Measurements from ENCODE around the gene DNAH10.

Gene DNAH10

GRCh38 chr12:123801573-123802178 lies 39.6 kb downstream of the DNAH10 start:
- Histone ChIP-seq H3K4me3 (ENCODE audit: low read depth, low read length) (no peak overlapping the region), H3K27me3 (ENCODE audit: control insufficient read depth, insufficient read depth, low read length) (no peaks in the 10 kb centered on the region), H3K36me3 (ENCODE audit: control insufficient read depth, insufficient read depth, low read length) (no peaks in the 10 kb centered on the region), H3K9me3 (ENCODE audit: control insufficient read depth, insufficient read depth, low read length) (no peaks in the 10 kb centered on the region), H3K4me1 (ENCODE audit: control insufficient read depth, insufficient read depth, low read length) (no peaks in the 10 kb centered on the region), H3K9ac (ENCODE audit: low read depth, low read length) (no peak overlapping the region)

GRCh38 chr12:123805173-123805572 lies 43.1 kb downstream of the DNAH10 start:
- H3K9me3 ChIP-seq (ENCODE audit: control insufficient read depth, insufficient read depth, low read length): no peaks in the 10 kb centered on the region
- H3K36me3 ChIP-seq (ENCODE audit: control insufficient read depth, insufficient read depth, low read length): no peaks in the 10 kb centered on the region
- no peak overlapping the region for H3K4me3 ChIP-seq (ENCODE audit: low read depth, low read length)
- no peak overlapping the region for H3K9ac ChIP-seq (ENCODE audit: low read depth, low read length)
- no peaks in the 10 kb centered on the region for H3K4me1 ChIP-seq (ENCODE audit: control insufficient read depth, insufficient read depth, low read length)
- H3K27me3 ChIP-seq (ENCODE audit: control insufficient read depth, insufficient read depth, low read length): peaks cover 6% of the 10 kb centered on the region

- H3K4me1 ChIP-seq (ENCODE audit: control insufficient read depth, insufficient read depth, low read length): no peaks in the 10 kb centered on the region
- no peak overlapping the region for H3K9ac ChIP-seq (ENCODE audit: low read depth, low read length)
- no peaks in the 10 kb centered on the region for H3K36me3 ChIP-seq (ENCODE audit: control insufficient read depth, insufficient read depth, low read length)
- no peaks in the 10 kb centered on the region for H3K9me3 ChIP-seq (ENCODE audit: control insufficient read depth, insufficient read depth, low read length)
- H3K4me3 ChIP-seq (ENCODE audit: low read depth, low read length): no peak overlapping the region
- H3K27me3 ChIP-seq (ENCODE audit: control insufficient read depth, insufficient read depth, low read length): peaks cover 6% of the 10 kb centered on the region
These were observed 44.9 kb downstream of the DNAH10 start for GRCh38 chr12:123807002-123807401.

- H3K9ac ChIP-seq (ENCODE audit: low read depth, low read length): no peak overlapping the region
- H3K9me3 ChIP-seq (ENCODE audit: control insufficient read depth, insufficient read depth, low read length): no peaks in the 10 kb centered on the region
- H3K4me3 ChIP-seq (ENCODE audit: low read depth, low read length): no peak overlapping the region
- no peaks in the 10 kb centered on the region for H3K36me3 ChIP-seq (ENCODE audit: control insufficient read depth, insufficient read depth, low read length)
- H3K27me3 ChIP-seq (ENCODE audit: control insufficient read depth, insufficient read depth, low read length): peaks cover 6% of the 10 kb centered on the region
- no peaks in the 10 kb centered on the region for H3K4me1 ChIP-seq (ENCODE audit: control insufficient read depth, insufficient read depth, low read length)
These were observed 45.6 kb downstream of the DNAH10 start for GRCh38 chr12:123807670-123808069.

GRCh38 chr12:123808167-123808566 lies 46.1 kb downstream of the DNAH10 start:
- no peak overlapping the region for H3K9ac ChIP-seq (ENCODE audit: low read depth, low read length)
- no peaks in the 10 kb centered on the region for H3K9me3 ChIP-seq (ENCODE audit: control insufficient read depth, insufficient read depth, low read length)
- H3K4me3 ChIP-seq (ENCODE audit: low read depth, low read length): no peak overlapping the region
- H3K27me3 ChIP-seq (ENCODE audit: control insufficient read depth, insufficient read depth, low read length): peaks cover 6% of the 10 kb centered on the region
- H3K36me3 ChIP-seq (ENCODE audit: control insufficient read depth, insufficient read depth, low read length): no peaks in the 10 kb centered on the region
- H3K4me1 ChIP-seq (ENCODE audit: control insufficient read depth, insufficient read depth, low read length): no peaks in the 10 kb centered on the region

GRCh38 chr12:123813349-123813748 lies 51.2 kb downstream of the DNAH10 start:
- Histone ChIP-seq H3K9ac (ENCODE audit: low read depth, low read length) (no peak overlapping the region), H3K36me3 (ENCODE audit: control insufficient read depth, insufficient read depth, low read length) (no peaks in the 10 kb centered on the region), H3K9me3 (ENCODE audit: control insufficient read depth, insufficient read depth, low read length) (no peaks in the 10 kb centered on the region), H3K27me3 (ENCODE audit: control insufficient read depth, insufficient read depth, low read length) (peaks cover 6% of the 10 kb centered on the region), H3K4me3 (ENCODE audit: low read depth, low read length) (no peak overlapping the region), H3K4me1 (ENCODE audit: control insufficient read depth, insufficient read depth, low read length) (no peaks in the 10 kb centered on the region)

- H3K36me3 ChIP-seq (ENCODE audit: control insufficient read depth, insufficient read depth, low read length): no peaks in the 10 kb centered on the region
- no peak overlapping the region for H3K4me3 ChIP-seq (ENCODE audit: low read depth, low read length)
- H3K27me3 ChIP-seq (ENCODE audit: control insufficient read depth, insufficient read depth, low read length): no peaks in the 10 kb centered on the region
- no peak overlapping the region for H3K9ac ChIP-seq (ENCODE audit: low read depth, low read length)
- H3K4me1 ChIP-seq (ENCODE audit: control insufficient read depth, insufficient read depth, low read length): no peaks in the 10 kb centered on the region
- H3K9me3 ChIP-seq (ENCODE audit: control insufficient read depth, insufficient read depth, low read length): no peaks in the 10 kb centered on the region
These were observed 53.9 kb downstream of the DNAH10 start for GRCh38 chr12:123815968-123816367.

GRCh38 chr12:123816896-123817537 lies 54.9 kb downstream of the DNAH10 start:
- Histone ChIP-seq H3K36me3 (ENCODE audit: control insufficient read depth, insufficient read depth, low read length) (no peaks in the 10 kb centered on the region), H3K9me3 (ENCODE audit: control insufficient read depth, insufficient read depth, low read length) (no peaks in the 10 kb centered on the region), H3K9ac (ENCODE audit: low read depth, low read length) (no peak overlapping the region), H3K4me3 (ENCODE audit: low read depth, low read length) (no peak overlapping the region), H3K27me3 (ENCODE audit: control insufficient read depth, insufficient read depth, low read length) (no peaks in the 10 kb centered on the region), H3K4me1 (ENCODE audit: control insufficient read depth, insufficient read depth, low read length) (no peaks in the 10 kb centered on the region)

- Histone ChIP-seq H3K4me1 (ENCODE audit: control insufficient read depth, insufficient read depth, low read length) (no peaks in the 10 kb centered on the region), H3K36me3 (ENCODE audit: control insufficient read depth, insufficient read depth, low read length) (no peaks in the 10 kb centered on the region), H3K4me3 (ENCODE audit: low read depth, low read length) (no peak overlapping the region), H3K9ac (ENCODE audit: low read depth, low read length) (no peak overlapping the region), H3K9me3 (ENCODE audit: control insufficient read depth, insufficient read depth, low read length) (no peaks in the 10 kb centered on the region), H3K27me3 (ENCODE audit: control insufficient read depth, insufficient read depth, low read length) (no peaks in the 10 kb centered on the region)
These were observed 60.7 kb downstream of the DNAH10 start for GRCh38 chr12:123822804-123823203.

GRCh38 chr12:123828120-123828519 lies 66.0 kb downstream of the DNAH10 start:
- Histone ChIP-seq H3K27me3 (ENCODE audit: control insufficient read depth, insufficient read depth, low read length) (no peaks in the 10 kb centered on the region), H3K9me3 (ENCODE audit: control insufficient read depth, insufficient read depth, low read length) (no peaks in the 10 kb centered on the region), H3K9ac (ENCODE audit: low read depth, low read length) (no peak overlapping the region), H3K4me3 (ENCODE audit: low read depth, low read length) (no peak overlapping the region), H3K36me3 (ENCODE audit: control insufficient read depth, insufficient read depth, low read length) (no peaks in the 10 kb centered on the region), H3K4me1 (ENCODE audit: control insufficient read depth, insufficient read depth, low read length) (no peaks in the 10 kb centered on the region)

GRCh38 chr12:123828854-123829547 lies 66.9 kb downstream of the DNAH10 start:
- Histone ChIP-seq H3K4me3 (ENCODE audit: low read depth, low read length) (no peak overlapping the region), H3K4me1 (ENCODE audit: control insufficient read depth, insufficient read depth, low read length) (no peaks in the 10 kb centered on the region), H3K9ac (ENCODE audit: low read depth, low read length) (no peak overlapping the region), H3K27me3 (ENCODE audit: control insufficient read depth, insufficient read depth, low read length) (no peaks in the 10 kb centered on the region), H3K36me3 (ENCODE audit: control insufficient read depth, insufficient read depth, low read length) (no peaks in the 10 kb centered on the region), H3K9me3 (ENCODE audit: control insufficient read depth, insufficient read depth, low read length) (no peaks in the 10 kb centered on the region)

GRCh38 chr12:123829561-123829960 lies 67.5 kb downstream of the DNAH10 start:
- Histone ChIP-seq H3K4me3 (ENCODE audit: low read depth, low read length) (no peak overlapping the region), H3K4me1 (ENCODE audit: control insufficient read depth, insufficient read depth, low read length) (no peaks in the 10 kb centered on the region), H3K27me3 (ENCODE audit: control insufficient read depth, insufficient read depth, low read length) (no peaks in the 10 kb centered on the region), H3K9me3 (ENCODE audit: control insufficient read depth, insufficient read depth, low read length) (no peaks in the 10 kb centered on the region), H3K36me3 (ENCODE audit: control insufficient read depth, insufficient read depth, low read length) (no peaks in the 10 kb centered on the region), H3K9ac (ENCODE audit: low read depth, low read length) (no peak overlapping the region)

Data from iPS-15b (cell line).